Gastroesophageal sphincter (tissue), 3 donors: Measurements from ENCODE around the gene ADGRL1.
"Not testable (repeated sequence)": the region's sequence is repeated elsewhere in the genome, so short reads cannot be mapped to it uniquely, and the experiment has no call there.

ENCODE experiments used
- CTCF ChIP-seq, 4 experiments: fragments of 200-600 bp in 2 of 4; fragments of 450-650 bp in 2 of 4; sonication (generic) in 1 of 4; IDR thresholded peaks; one replicate each; pipeline ENCODE4 v1.5.1; 2017 to 2019; ENCODE audit warnings: antibody characterized with exemption in 4 of 4, mild to moderate bottlenecking in 2 of 4, moderate library complexity in 2 of 4
- POLR2AphosphoS5 ChIP-seq: sonication (generic); formaldehyde crosslinking; IDR thresholded peaks from one replicate; pipeline ENCODE4 v1.6.1; 2017; ENCODE audit warnings: antibody characterized with exemption

- not testable (repeated sequence) for TF ChIP-seq CTCF (IDR thresholded peaks at IDR 0.05); POLR2AphosphoS5
Measured at GRCh38 chr19:14232945-14233344, 27.0 kb upstream of the ADGRL1 start.
